AG04450 (cell line): ENCODE results near the gene HDAC7. TPM values are rescaled to one million over a fixed set of nuclear protein-coding genes. Genes with fewer than 3 reads are reported as not detected.

ENCODE experiments used
- CTCF ChIA-PET: fragments of 300-600, 350-600 bp; formaldehyde crosslinking; extraction: SDS; loops from one replicate; lab custom pipeline; 2022; ENCODE audit warnings: antibody characterized with exemption, inconsistent platforms; lab: Charles Lee
- POLR2A ChIA-PET: fragments of 350-600 bp; formaldehyde crosslinking; extraction: SDS; loops from one replicate; lab custom pipeline; 2021; ENCODE audit warnings: antibody characterized with exemption, inconsistent platforms; lab: Yijun Ruan, JAX
- DNase-seq: peaks from one replicate; pipeline ENCODE4 v3.0.0-alpha.2; 2011; ENCODE audit warnings: low read depth, low spot score
- H3K27ac ChIP-seq: one replicate; pipeline ENCODE4 v1.5.1; 2012; ENCODE audit warnings: low read depth, low read length, control low read depth
- H3K27me3 ChIP-seq: one replicate; pipeline ENCODE4 v1.6.0; 2012; ENCODE audit warnings: low read length; ENCODE audit not compliant: control insufficient read depth, insufficient read depth
- H3K4me3 ChIP-seq: 2 replicates; pipeline ENCODE4 v1.5.1; 2011; ENCODE audit warnings: mild to moderate bottlenecking, low read depth, low read length, control low read depth
- H3K9me3 ChIP-seq: 2 replicates; pipeline ENCODE4 v1.5.1; 2012; ENCODE audit warnings: low read length; ENCODE audit not compliant: control insufficient read depth, insufficient read depth
- CTCF ChIP-seq: IDR thresholded peaks from 2 replicates; pipeline ENCODE4 v1.5.1; 2011; ENCODE audit warnings: low read depth, low read length, control low read depth, inconsistent platforms
- polyA plus RNA-seq: library from polyadenylated mRNA; depleted of rRNA; stranded (reverse); fragments of >200 nt; gene quantifications from 2 replicates; pipeline ENCODE4 v1.2.3, GENCODE V29; 2011

Gene HDAC7
- polyA plus RNA-seq, 1 experiment = 17.1 TPM

- CTCF ChIA-PET = interaction anchor here (2.2 kb wide), 1 partner anchor 27 kb away, joined by 5 read pairs; no protein-coding TSS in a partner anchor
Measured at GRCh38 chr12:47864646-47865235, 45.0 kb upstream of the HDAC7 start.

GRCh38 chr12:47863985-47864384 is 44.3 kb upstream of the HDAC7 start:
- Histone ChIP-seq H3K27ac (no peak overlapping the region), H3K9me3 (no peaks in the 10 kb centered on the region; the same call in 1 of the 2 replicates), H3K4me3 (no peak overlapping the region), H3K27me3 (no peaks in the 10 kb centered on the region)
- ChIA-PET CTCF (interaction anchor here (2.2 kb wide), 1 partner anchor 26 kb away, joined by 5 read pairs; no protein-coding TSS in a partner anchor), POLR2A (no interaction called here)
- TF ChIP-seq CTCF = no peak
- DNase-seq = no peak

More at GRCh38 chr12:47864646-47865235, 45.0 kb upstream of the HDAC7 start:
- H3K27me3 ChIP-seq = no peaks in the 10 kb centered on the region
- no peaks in the 10 kb centered on the region; the same call in 1 of the 2 replicates for H3K9me3 ChIP-seq
- no peak for DNase-seq
- H3K4me3 ChIP-seq = no peak overlapping the region
- no peak overlapping the region for H3K27ac ChIP-seq
- POLR2A ChIA-PET = no interaction called here
- no peak for TF ChIP-seq CTCF

GRCh38 chr12:47863467-47863866 is 43.8 kb upstream of the HDAC7 start:
- ChIA-PET CTCF (interaction anchor here (2.2 kb wide), 1 partner anchor 25 kb away, joined by 5 read pairs; no protein-coding TSS in a partner anchor), POLR2A (no interaction called here)
- Histone ChIP-seq H3K27ac (no peak overlapping the region), H3K27me3 (no peaks in the 10 kb centered on the region), H3K4me3 (no peak overlapping the region), H3K9me3 (no peaks in the 10 kb centered on the region; the same call in 1 of the 2 replicates)
- DNase-seq = no peak
- no peak for TF ChIP-seq CTCF

- no peaks in the 10 kb centered on the region; the same call in 1 of the 2 replicates for H3K9me3 ChIP-seq
- H3K27me3 ChIP-seq = no peaks in the 10 kb centered on the region
- no peak for DNase-seq
- no peak for TF ChIP-seq CTCF
- ChIA-PET CTCF (interaction anchor here (2.2 kb wide), 1 partner anchor 25 kb away, joined by 5 read pairs; no protein-coding TSS in a partner anchor), POLR2A (no interaction called here)
- no peak overlapping the region for H3K4me3 ChIP-seq
- no peak overlapping the region for H3K27ac ChIP-seq
Measured at GRCh38 chr12:47862881-47863280, 43.2 kb upstream of the HDAC7 start.

GRCh38 chr12:47862167-47862750 is 42.6 kb upstream of the HDAC7 start:
- TF ChIP-seq CTCF = no peak
- no peaks in the 10 kb centered on the region; the same call in 1 of the 2 replicates for H3K9me3 ChIP-seq
- ChIA-PET POLR2A (no interaction called here), CTCF (interaction anchor here (0.8 to 0.9 kb wide), 2 partner anchors 10 to 87 kb away, joined by 3 to 4 read pairs; no protein-coding TSS in a partner anchor)
- H3K27me3 ChIP-seq = no peaks in the 10 kb centered on the region
- no peak for DNase-seq
- no peak overlapping the region for H3K27ac ChIP-seq
- no peak overlapping the region for H3K4me3 ChIP-seq
